DND-41 (cell line): Measurements from ENCODE around the gene A3GALT2.

Source experiments
- EZH2 ChIP-seq: IDR thresholded peaks from 3 replicates; pipeline ENCODE4 v1.6.1; 2012; ENCODE audit warnings: borderline replicate concordance, low read depth, mild to moderate bottlenecking, moderate library complexity, low read length, inconsistent platforms; ENCODE audit not compliant: severe bottlenecking
- TF ChIP-seq, protein P1 (sequence below): IDR thresholded peaks from 2 replicates; pipeline ENCODE4 v1.5.1; 2012; ENCODE audit warnings: borderline replicate concordance, low read length, moderate library complexity, mild to moderate bottlenecking; ENCODE audit not compliant: poor library complexity, severe bottlenecking; ENCODE audit errors: extremely low read depth

DNA sequence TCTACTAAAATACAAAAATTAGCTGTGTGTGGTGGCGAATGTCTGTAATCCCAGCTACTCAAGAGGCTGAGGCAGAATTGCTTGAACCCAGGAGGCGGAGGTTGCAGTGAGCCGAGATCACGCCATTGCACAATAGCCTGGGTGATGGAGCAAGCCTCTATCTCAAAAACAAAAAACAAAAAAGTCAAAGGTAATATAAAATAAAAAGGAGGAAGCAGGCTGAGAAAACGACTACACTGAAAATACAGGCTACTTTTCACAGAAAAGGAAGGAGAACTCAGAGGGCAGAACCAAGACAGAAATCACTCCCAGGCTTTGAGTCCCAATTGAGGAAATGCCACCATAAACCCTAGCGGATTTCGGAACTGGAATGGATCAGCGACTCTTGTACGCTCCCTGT, 5.9 kb upstream of the A3GALT2 start:
- TF ChIP-seq, protein P1, sequence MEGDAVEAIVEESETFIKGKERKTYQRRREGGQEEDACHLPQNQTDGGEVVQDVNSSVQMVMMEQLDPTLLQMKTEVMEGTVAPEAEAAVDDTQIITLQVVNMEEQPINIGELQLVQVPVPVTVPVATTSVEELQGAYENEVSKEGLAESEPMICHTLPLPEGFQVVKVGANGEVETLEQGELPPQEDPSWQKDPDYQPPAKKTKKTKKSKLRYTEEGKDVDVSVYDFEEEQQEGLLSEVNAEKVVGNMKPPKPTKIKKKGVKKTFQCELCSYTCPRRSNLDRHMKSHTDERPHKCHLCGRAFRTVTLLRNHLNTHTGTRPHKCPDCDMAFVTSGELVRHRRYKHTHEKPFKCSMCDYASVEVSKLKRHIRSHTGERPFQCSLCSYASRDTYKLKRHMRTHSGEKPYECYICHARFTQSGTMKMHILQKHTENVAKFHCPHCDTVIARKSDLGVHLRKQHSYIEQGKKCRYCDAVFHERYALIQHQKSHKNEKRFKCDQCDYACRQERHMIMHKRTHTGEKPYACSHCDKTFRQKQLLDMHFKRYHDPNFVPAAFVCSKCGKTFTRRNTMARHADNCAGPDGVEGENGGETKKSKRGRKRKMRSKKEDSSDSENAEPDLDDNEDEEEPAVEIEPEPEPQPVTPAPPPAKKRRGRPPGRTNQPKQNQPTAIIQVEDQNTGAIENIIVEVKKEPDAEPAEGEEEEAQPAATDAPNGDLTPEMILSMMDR = no peak
- no peak for TF ChIP-seq EZH2
